ENCODE results near the gene MBD3L4. TPM values are rescaled to one million over a fixed set of nuclear protein-coding genes. Genes with fewer than 3 reads are reported as not detected.

The MBD3L4 gene
- polyA plus RNA-seq, 1 donor (not counting 4 experiments of a cell fraction or from before 2014, with no cell fraction given) = not detected

- TF ChIP-seq EZH2 (IDR thresholded peaks at IDR 0.05; ENCODE audit: low read length) (no peak), CTCF (optimal IDR thresholded peaks at IDR 0.05 in 1 of 3, IDR thresholded peaks at IDR 0.05 in 1 of 3, conservative IDR thresholded peaks at IDR 0.05 in 1 of 3; ENCODE audit: extremely low read depth in 1 of 3, insufficient read depth in 2 of 3, low read length in 3 of 3) (no peak)
- dilution Hi-C loops (cut with MboI; ENCODE audit: extremely low pct_ligation_motif_present, low sequenced_read_pairs) = no loop called here
- peak overlapping the region in 1 of 3 experiments; percentile 15 for H3K4me3 ChIP-seq (ENCODE audit: control insufficient read depth in 2 of 3, extremely low read depth in 1 of 3, insufficient read depth in 2 of 3, low read depth in 1 of 3, low read length in 3 of 3)
- H3K9ac ChIP-seq (ENCODE audit: control insufficient read depth, extremely low read depth, insufficient read depth, low read length) = no peak overlapping the region
- no peak overlapping the region for H2AFZ ChIP-seq (ENCODE audit: control insufficient read depth, low read length)
- peaks cover 42 to 45% of the 10 kb centered on the region in 2 experiments for H3K36me3 ChIP-seq (ENCODE audit: control insufficient read depth in 2 of 2, extremely low read depth in 1 of 2, insufficient read depth in 2 of 2, low read length in 2 of 2)
- H3K27me3 ChIP-seq (ENCODE audit: control insufficient read depth, extremely low read depth, insufficient read depth, low read length) = no peaks in the 10 kb centered on the region
- no peaks in the 10 kb centered on the region for H4K20me1 ChIP-seq (ENCODE audit: control insufficient read depth, extremely low read depth, insufficient read depth, low read length)
- no peak overlapping the region for H3K4me2 ChIP-seq (ENCODE audit: control insufficient read depth, extremely low read depth, insufficient read depth, low read depth, low read length)
- H3K9me3 ChIP-seq (ENCODE audit: control insufficient read depth, low read depth, low read length) = peaks cover 52% of the 10 kb centered on the region
- H3K27ac ChIP-seq (ENCODE audit: control insufficient read depth, insufficient read depth, low read length) = no peak overlapping the region
- FAIRE-seq (no peak), DNase-seq (ENCODE audit: low read depth, low spot score) (no peak)
- H3K9me1 ChIP-seq (ENCODE audit: control insufficient read depth, extremely low read depth, insufficient read depth, low read length) = no peaks in the 10 kb centered on the region
- no peaks in the 10 kb centered on the region for H3K4me1 ChIP-seq (ENCODE audit: control insufficient read depth, extremely low read depth, insufficient read depth, low read length)
- H3K79me2 ChIP-seq (ENCODE audit: control insufficient read depth, insufficient read depth, low read length) = no peaks in the 10 kb centered on the region
Measured at GRCh38 chr19:7083076-7083956, 43.3 kb upstream of the MBD3L4 start.

GRCh38 chr19:7078008-7078407, 38.0 kb upstream of the MBD3L4 start:
- Histone ChIP-seq H3K9me3 (ENCODE audit: control insufficient read depth, low read depth, low read length) (peaks cover 37% of the 10 kb centered on the region), H3K4me1 (ENCODE audit: control insufficient read depth, extremely low read depth, insufficient read depth, low read length) (no peaks in the 10 kb centered on the region), H3K4me3 (ENCODE audit: control insufficient read depth in 2 of 3, extremely low read depth in 1 of 3, insufficient read depth in 2 of 3, low read depth in 1 of 3, low read length in 3 of 3) (no peak overlapping the region), H3K27ac (ENCODE audit: control insufficient read depth, insufficient read depth, low read length) (no peak overlapping the region), H3K36me3 (ENCODE audit: control insufficient read depth in 2 of 2, extremely low read depth in 1 of 2, insufficient read depth in 2 of 2, low read length in 2 of 2) (peaks cover 46 to 54% of the 10 kb centered on the region in 2 experiments), H3K4me2 (ENCODE audit: control insufficient read depth, extremely low read depth, insufficient read depth, low read depth, low read length) (no peak overlapping the region), H3K9me1 (ENCODE audit: control insufficient read depth, extremely low read depth, insufficient read depth, low read length) (no peaks in the 10 kb centered on the region), H3K79me2 (ENCODE audit: control insufficient read depth, insufficient read depth, low read length) (no peaks in the 10 kb centered on the region), H3K9ac (ENCODE audit: control insufficient read depth, extremely low read depth, insufficient read depth, low read length) (no peak overlapping the region), H2AFZ (ENCODE audit: control insufficient read depth, low read length) (no peak overlapping the region), H3K27me3 (ENCODE audit: control insufficient read depth, extremely low read depth, insufficient read depth, low read length) (no peaks in the 10 kb centered on the region), H4K20me1 (ENCODE audit: control insufficient read depth, extremely low read depth, insufficient read depth, low read length) (no peaks in the 10 kb centered on the region)
- FAIRE-seq (no peak), DNase-seq (ENCODE audit: low read depth, low spot score) (no peak)
- no peak for TF ChIP-seq EZH2 (IDR thresholded peaks at IDR 0.05; ENCODE audit: low read length)
- dilution Hi-C loops (cut with MboI; ENCODE audit: extremely low pct_ligation_motif_present, low sequenced_read_pairs) = no loop called here

Data from keratinocyte (primary cell).